Measurements from ENCODE around the gene GNB4. TPM values are rescaled to one million over a fixed set of nuclear protein-coding genes. Genes with fewer than 3 reads are reported as not detected.

The GNB4 gene
- total RNA-seq, 1 donor from 2014 or later, result 25.3 TPM

DNA sequence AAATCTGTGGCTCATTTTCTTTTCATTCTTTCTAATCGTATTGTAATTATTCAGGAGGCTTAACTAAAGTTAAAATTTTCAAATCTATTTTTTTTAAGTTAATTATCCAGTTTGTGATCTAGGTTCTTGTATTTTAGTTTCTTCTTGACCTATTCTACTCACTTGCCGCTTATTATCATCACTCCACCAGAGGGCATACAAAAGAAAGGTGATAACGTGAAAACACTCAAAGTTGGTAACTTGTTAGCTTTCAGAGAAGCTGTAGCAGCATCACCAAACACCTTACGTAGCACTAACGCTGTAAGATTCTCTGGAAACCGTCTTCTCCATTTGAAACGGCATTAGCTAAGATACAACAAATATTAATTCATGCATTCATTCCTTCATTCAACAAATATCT, 4.8 kb downstream of the GNB4 start:
- intact Hi-C loops (cut with DNase I), result no loop called here
- H3K36me3 ChIP-seq, result peaks cover 0 to 5% of the 10 kb centered on the region in 2 donors
- no peak overlapping the region for H3K27ac ChIP-seq
- no peaks in the 10 kb centered on the region for H3K9me3 ChIP-seq
- no peak for DNase-seq (ENCODE audit: low spot score in 2 of 2)
- no peaks in the 10 kb centered on the region for H3K27me3 ChIP-seq
- TF ChIP-seq, protein P1, sequence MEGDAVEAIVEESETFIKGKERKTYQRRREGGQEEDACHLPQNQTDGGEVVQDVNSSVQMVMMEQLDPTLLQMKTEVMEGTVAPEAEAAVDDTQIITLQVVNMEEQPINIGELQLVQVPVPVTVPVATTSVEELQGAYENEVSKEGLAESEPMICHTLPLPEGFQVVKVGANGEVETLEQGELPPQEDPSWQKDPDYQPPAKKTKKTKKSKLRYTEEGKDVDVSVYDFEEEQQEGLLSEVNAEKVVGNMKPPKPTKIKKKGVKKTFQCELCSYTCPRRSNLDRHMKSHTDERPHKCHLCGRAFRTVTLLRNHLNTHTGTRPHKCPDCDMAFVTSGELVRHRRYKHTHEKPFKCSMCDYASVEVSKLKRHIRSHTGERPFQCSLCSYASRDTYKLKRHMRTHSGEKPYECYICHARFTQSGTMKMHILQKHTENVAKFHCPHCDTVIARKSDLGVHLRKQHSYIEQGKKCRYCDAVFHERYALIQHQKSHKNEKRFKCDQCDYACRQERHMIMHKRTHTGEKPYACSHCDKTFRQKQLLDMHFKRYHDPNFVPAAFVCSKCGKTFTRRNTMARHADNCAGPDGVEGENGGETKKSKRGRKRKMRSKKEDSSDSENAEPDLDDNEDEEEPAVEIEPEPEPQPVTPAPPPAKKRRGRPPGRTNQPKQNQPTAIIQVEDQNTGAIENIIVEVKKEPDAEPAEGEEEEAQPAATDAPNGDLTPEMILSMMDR (IDR thresholded peaks at IDR 0.05), result no peak
- peaks cover 0 to 23% of the 10 kb centered on the region in 2 donors for H3K4me1 ChIP-seq
- H3K4me3 ChIP-seq, result no peak overlapping the region

DNA sequence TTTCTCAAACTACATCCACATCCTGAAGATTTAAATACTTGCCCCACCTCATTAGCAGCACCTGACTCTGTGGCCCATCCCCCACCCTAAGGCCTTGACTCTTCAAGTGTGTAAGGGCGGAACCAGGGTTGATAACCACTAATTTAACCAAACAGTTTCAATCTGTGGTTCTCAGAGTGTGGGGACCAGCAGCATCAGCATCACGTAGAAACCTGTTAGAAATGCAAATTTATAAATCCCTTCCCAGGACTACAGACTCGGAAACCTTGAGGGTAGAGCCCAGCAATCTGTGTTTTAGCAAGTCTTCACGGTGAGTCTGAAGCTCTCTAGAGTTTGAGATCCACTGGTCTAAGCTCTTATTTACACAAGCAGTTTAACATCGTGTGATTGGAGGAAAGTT, 12.4 kb downstream of the GNB4 start:
- Histone ChIP-seq H3K36me3 (peaks cover 0 to 5% of the 10 kb centered on the region in 2 donors), H3K9me3 (no peaks in the 10 kb centered on the region), H3K27ac (no peak overlapping the region), H3K27me3 (no peaks in the 10 kb centered on the region), H3K4me1 (peaks cover 0 to 7% of the 10 kb centered on the region in 2 donors), H3K4me3 (no peak overlapping the region)
- DNase-seq (ENCODE audit: low spot score in 2 of 2), result no peak
- intact Hi-C loops (cut with DNase I), result no loop called here
- TF ChIP-seq, protein P1 (IDR thresholded peaks at IDR 0.05), result no peak

DNA sequence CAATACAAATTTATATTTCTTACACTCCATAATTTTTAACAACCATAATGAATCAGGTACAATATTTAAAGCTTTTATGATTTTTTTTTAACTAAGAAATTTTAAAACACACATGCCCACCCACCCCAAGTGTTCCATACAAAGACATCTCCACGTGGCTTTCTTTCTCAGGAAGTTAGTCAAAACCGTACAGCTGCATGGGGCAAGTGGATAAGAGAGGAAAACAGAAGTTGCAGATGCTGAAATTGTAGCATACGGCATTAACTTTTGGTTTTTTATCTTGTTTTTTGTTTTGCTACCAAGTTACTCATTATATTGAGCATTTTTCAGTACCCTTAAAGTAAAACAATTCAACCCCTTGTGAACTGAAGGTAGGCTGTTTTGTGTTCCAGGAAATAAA, 14.8 kb downstream of the GNB4 start:
- Histone ChIP-seq H3K4me1 (peaks cover 7 to 20% of the 10 kb centered on the region in 2 donors), H3K27ac (no peak overlapping the region), H3K36me3 (no peaks in the 10 kb centered on the region), H3K27me3 (no peaks in the 10 kb centered on the region), H3K9me3 (no peaks in the 10 kb centered on the region), H3K4me3 (no peak overlapping the region)
- DNase-seq (ENCODE audit: low spot score in 2 of 2), result no peak
- intact Hi-C loops (cut with DNase I), result no loop called here
- TF ChIP-seq, protein P1 (IDR thresholded peaks at IDR 0.05), result no peak

DNA sequence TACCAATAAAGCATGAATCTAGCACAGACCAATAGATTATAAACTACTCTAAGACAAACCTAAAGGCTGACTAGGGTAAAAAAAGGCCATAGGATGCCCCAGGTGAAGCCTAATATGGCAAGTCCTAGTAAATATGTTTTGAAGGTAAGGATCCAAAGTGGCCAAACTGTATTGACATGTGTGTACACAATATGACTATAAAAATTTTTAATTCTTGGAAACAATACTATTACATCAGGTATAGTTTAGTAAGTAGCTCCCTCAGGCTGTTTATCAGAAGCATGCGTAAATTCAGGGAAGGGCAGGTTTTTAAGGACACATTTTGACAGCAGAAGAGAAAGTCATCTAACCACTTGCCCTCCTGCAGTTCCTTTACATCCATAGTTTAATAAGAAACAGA, 18.8 kb downstream of the GNB4 start:
- DNase-seq (ENCODE audit: low spot score in 2 of 2), result no peak
- TF ChIP-seq, protein P1 (IDR thresholded peaks at IDR 0.05), result no peak
- Histone ChIP-seq H3K4me1 (peaks cover 9 to 24% of the 10 kb centered on the region in 2 donors), H3K4me3 (no peak overlapping the region), H3K27me3 (no peaks in the 10 kb centered on the region), H3K36me3 (no peaks in the 10 kb centered on the region), H3K27ac (peak overlapping the region; percentile 14 to 44), H3K9me3 (no peaks in the 10 kb centered on the region)
- intact Hi-C loops (cut with DNase I), result no loop called here

DNA sequence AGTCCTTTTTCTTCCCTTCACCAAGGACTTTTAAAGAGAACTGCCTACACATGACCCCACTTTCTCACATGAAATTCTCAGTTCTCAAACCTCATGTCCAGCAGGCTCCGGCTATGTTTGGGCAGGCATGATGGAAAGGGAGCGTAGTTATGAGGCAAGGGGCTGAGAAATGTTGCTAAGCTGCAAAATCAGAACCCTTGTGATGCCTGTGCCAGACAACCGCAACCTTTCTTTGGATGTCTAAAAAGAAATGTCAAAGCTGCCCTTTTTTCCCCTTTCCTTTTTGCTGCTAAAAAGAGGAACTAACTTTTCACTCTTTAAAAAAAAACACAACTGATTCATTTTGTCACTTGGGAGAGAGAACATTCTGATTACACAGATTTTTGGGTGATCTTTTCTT, 19.2 kb downstream of the GNB4 start:
- intact Hi-C loops (cut with DNase I), result no loop called here

More for the DNA sequence above, 19.2 kb downstream of the GNB4 start:
- H3K4me3 ChIP-seq, result peak overlapping the region in 1 of 2 donors; percentile 7
- H3K27me3 ChIP-seq, result no peaks in the 10 kb centered on the region
- no peaks in the 10 kb centered on the region for H3K9me3 ChIP-seq
- peaks cover 9 to 24% of the 10 kb centered on the region in 2 donors for H3K4me1 ChIP-seq
- TF ChIP-seq, protein P1 (IDR thresholded peaks at IDR 0.05), result no peak
- peak overlapping the region; percentile 33 to 44 for H3K27ac ChIP-seq
- peak in 1 of 2 donors; percentile 14 for DNase-seq (ENCODE audit: low spot score in 2 of 2)
- H3K36me3 ChIP-seq, result no peaks in the 10 kb centered on the region
